AG09319 (cell line): Measurements from ENCODE around the gene FAM8A1.

Experiments used
- DNase-seq: peaks from one replicate; pipeline ENCODE4 v3.0.0-alpha.2; 2010; ENCODE audit warnings: low read depth; ENCODE audit errors: extremely low read depth
- TF ChIP-seq, protein P1 (sequence below): IDR thresholded peaks from 2 replicates; pipeline ENCODE4 v1.5.1; 2011; ENCODE audit warnings: low read depth, mild to moderate bottlenecking, inconsistent platforms, low read length, moderate library complexity

Gene FAM8A1

GRCh38 chr6:17606606-17607005 is 6.5 kb downstream of the FAM8A1 start:
- TF ChIP-seq, protein P1, sequence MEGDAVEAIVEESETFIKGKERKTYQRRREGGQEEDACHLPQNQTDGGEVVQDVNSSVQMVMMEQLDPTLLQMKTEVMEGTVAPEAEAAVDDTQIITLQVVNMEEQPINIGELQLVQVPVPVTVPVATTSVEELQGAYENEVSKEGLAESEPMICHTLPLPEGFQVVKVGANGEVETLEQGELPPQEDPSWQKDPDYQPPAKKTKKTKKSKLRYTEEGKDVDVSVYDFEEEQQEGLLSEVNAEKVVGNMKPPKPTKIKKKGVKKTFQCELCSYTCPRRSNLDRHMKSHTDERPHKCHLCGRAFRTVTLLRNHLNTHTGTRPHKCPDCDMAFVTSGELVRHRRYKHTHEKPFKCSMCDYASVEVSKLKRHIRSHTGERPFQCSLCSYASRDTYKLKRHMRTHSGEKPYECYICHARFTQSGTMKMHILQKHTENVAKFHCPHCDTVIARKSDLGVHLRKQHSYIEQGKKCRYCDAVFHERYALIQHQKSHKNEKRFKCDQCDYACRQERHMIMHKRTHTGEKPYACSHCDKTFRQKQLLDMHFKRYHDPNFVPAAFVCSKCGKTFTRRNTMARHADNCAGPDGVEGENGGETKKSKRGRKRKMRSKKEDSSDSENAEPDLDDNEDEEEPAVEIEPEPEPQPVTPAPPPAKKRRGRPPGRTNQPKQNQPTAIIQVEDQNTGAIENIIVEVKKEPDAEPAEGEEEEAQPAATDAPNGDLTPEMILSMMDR, result no peak

DNA sequence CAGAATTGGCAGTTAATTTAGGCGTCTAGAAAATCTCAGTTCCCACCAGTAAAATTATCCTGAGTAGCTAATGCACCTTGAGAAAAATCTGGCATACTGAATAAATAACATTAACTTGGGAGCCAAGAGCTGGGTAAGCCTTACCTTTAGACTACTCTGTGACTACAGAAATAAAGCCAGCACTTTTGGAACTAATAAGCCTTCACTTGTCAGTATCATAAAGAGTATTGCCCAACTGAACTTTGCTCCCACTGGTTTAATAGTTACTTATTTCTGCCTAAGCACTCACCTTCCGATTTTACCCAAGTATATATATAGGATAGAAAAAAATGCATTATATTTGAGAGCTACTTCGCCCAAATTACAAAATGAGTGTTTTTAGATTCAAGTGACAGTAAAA is 10.7 kb downstream of the FAM8A1 start:
- DNase-seq, result no peak
- TF ChIP-seq, protein P1, result no peak

More at GRCh38 chr6:17606606-17607005, 6.5 kb downstream of the FAM8A1 start:
- DNase-seq, result no peak

DNA sequence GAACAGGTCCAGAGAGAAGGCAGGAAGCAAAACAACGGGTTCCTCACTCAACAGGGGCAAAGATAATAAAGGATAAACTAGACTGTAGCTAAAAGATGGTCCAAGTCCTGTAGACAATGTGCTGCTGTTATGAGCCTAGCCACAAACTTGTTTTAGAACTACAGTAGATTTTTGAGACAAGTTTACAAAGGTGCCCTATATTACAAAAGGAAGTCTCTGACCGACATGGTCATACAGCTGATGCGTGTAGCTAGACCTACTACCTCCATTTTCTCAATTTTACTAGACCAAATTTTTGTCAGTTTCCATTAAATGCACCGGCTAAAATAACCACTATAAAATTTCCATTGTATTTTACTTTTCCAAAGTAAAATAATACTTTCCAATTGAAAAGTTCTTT is 11.9 kb downstream of the FAM8A1 start:
- no peak for DNase-seq
- TF ChIP-seq, protein P1, result no peak

DNA sequence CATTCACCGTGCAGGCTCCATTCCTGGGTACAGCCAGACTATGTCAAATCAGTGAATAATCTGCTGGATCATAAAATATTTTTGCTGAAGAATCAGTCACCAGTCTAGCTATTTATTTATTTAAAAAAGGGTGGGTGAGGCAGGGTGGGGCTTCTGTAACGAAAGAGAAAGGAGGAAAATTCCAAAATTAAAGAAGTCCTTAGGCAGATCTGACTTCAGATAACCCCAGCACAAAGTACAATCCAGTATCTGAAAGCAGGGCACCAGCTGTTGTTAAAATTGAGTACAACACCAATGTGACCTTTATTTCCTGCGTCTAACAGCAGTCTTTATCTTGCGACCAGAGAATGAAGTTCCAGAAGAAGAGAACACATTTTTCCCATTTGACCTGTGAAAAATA is 15.7 kb downstream of the FAM8A1 start:
- no peak for DNase-seq
- TF ChIP-seq, protein P1, result no peak

GRCh38 chr6:17621003-17621402 is 20.9 kb downstream of the FAM8A1 start:
- TF ChIP-seq, protein P1, result no peak
- no peak for DNase-seq

DNA sequence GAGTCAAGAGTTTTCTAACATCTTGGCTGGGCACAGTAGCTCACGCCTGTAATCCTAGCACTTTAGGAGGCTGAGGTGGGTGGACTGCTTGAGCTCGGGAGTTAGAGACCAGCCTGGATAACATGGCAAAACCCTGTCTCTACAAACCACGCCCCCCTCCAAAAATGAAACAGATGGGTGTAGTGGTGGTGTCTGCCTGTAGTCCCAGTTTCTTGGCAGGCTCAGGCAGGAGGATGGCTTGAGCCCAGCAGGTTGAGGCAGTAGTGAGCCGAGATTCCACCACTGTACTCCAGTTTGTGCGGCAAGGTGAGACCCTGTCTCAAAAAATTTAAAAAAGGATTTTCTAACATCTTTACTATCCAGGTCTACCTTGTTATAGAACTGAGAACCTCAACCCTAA is 22.0 kb downstream of the FAM8A1 start:
- TF ChIP-seq, protein P1, result no peak
- no peak for DNase-seq

DNA sequence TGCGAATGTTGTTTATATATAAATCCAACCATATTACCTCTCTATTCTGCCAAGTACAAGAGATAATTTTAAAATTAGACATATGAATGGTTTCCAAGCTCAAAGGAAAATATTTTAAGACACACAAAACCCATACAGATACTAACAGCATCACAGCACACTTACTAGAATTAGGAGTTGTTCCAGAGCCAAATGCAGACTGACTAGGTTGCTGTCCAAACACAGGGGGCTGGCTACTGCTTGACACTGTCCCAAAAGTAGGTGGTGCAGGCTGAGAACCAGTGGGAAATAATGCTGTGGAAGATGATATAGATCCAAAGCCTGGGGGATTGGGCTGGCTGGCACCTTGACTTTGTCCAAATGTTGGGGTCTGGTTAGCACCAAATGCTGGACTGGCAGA is 24.3 kb downstream of the FAM8A1 start:
- TF ChIP-seq, protein P1, result no peak
- no peak for DNase-seq
